Fibroblast of villous mesenchyme (primary cell): ENCODE measurements around the gene SHOC2. TPM values are rescaled to one million over a fixed set of nuclear protein-coding genes. Genes with fewer than 3 reads are reported as not detected.
A peak's percentile ranks its signal among the peaks of the same experiment; 100 is the strongest.

ENCODE experiments used
- DNase-seq: peaks from one replicate; pipeline ENCODE4 v3.0.0-alpha.2; 2010; ENCODE audit warnings: low read depth
- H3K4me3 ChIP-seq: 2 replicates; pipeline ENCODE4 v1.5.1; 2011; ENCODE audit warnings: low read depth, mild to moderate bottlenecking, low read length
- CTCF ChIP-seq: IDR thresholded peaks from 2 replicates; pipeline ENCODE4 v1.5.1; 2012; ENCODE audit warnings: low read depth, mild to moderate bottlenecking, low read length; ENCODE audit not compliant: insufficient read depth
- total RNA-seq: library from RNA; depleted of rRNA; stranded (reverse); fragments of >200 nt; gene quantifications from 2 replicates; pipeline ENCODE4 v1.2.3, GENCODE V29; 2012

The SHOC2 gene
- total RNA-seq, 1 donor: 69.5 TPM

GRCh38 chr10:110944792-110945396, 25.5 kb downstream of the SHOC2 start:
- DNase-seq: peak; percentile 64
- H3K4me3 ChIP-seq: no peak overlapping the region
- no peak for TF ChIP-seq CTCF

- DNase-seq: no peak
- no peak overlapping the region for H3K4me3 ChIP-seq
- no peak for TF ChIP-seq CTCF
Measured at GRCh38 chr10:110946496-110946895, 27.1 kb downstream of the SHOC2 start.

- H3K4me3 ChIP-seq: no peak overlapping the region
- no peak for TF ChIP-seq CTCF
- DNase-seq: peak; percentile 17
Measured at GRCh38 chr10:110947061-110947595, 27.7 kb downstream of the SHOC2 start.

- no peak for TF ChIP-seq CTCF
- no peak overlapping the region for H3K4me3 ChIP-seq
- no peak for DNase-seq
Measured at GRCh38 chr10:110951381-110951780, 32.0 kb downstream of the SHOC2 start.

GRCh38 chr10:110957606-110958005, 38.2 kb downstream of the SHOC2 start:
- no peak overlapping the region for H3K4me3 ChIP-seq
- DNase-seq: no peak
- no peak for TF ChIP-seq CTCF

- peak; percentile 14 for DNase-seq
- H3K4me3 ChIP-seq: no peak overlapping the region
- TF ChIP-seq CTCF: no peak
Measured at GRCh38 chr10:110959379-110960332, 40.3 kb downstream of the SHOC2 start.
